GM20000 (cell line): ENCODE data around the gene OR51B4.

Source experiments
- DNase-seq: peaks from one replicate; pipeline ENCODE4 v3.0.0; 2012; ENCODE audit warnings: low spot score
- CTCF ChIP-seq: IDR thresholded peaks from 2 replicates; pipeline ENCODE4 v1.5.1; 2012; ENCODE audit warnings: mild to moderate bottlenecking, control low read depth; ENCODE audit errors: extremely low read depth, missing control alignments

Gene OR51B4

DNA sequence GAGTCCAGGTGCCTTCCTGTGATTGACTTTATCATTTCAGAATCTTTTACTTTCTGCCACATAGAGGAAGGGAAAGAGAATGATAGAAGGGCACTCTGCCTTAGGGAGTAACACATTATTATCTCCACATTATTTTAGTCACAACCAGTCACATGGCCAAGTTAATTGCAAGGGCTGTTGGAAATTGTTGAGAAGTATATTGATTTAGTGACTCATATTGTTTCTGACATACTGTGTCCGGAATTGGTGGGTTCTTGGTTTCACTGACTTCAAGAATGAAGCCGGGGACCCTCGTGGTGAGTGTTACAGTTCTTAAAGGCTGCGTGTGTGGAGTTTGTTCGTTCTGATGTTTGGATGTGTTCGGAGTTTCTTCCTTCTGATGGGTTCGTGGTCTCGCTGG, 8.7 kb downstream of the OR51B4 start:
- no peak for DNase-seq
- TF ChIP-seq CTCF: no peak

- TF ChIP-seq CTCF: peak; percentile 50
- peak; percentile 65 for DNase-seq
Measured at GRCh38 chr11:5291207-5291838, 10.4 kb downstream of the OR51B4 start.

GRCh38 chr11:5290106-5290505, 11.6 kb downstream of the OR51B4 start:
- TF ChIP-seq CTCF: no peak
- DNase-seq: no peak

GRCh38 chr11:5289696-5290095, 12.1 kb downstream of the OR51B4 start:
- no peak for TF ChIP-seq CTCF
- no peak for DNase-seq

DNA sequence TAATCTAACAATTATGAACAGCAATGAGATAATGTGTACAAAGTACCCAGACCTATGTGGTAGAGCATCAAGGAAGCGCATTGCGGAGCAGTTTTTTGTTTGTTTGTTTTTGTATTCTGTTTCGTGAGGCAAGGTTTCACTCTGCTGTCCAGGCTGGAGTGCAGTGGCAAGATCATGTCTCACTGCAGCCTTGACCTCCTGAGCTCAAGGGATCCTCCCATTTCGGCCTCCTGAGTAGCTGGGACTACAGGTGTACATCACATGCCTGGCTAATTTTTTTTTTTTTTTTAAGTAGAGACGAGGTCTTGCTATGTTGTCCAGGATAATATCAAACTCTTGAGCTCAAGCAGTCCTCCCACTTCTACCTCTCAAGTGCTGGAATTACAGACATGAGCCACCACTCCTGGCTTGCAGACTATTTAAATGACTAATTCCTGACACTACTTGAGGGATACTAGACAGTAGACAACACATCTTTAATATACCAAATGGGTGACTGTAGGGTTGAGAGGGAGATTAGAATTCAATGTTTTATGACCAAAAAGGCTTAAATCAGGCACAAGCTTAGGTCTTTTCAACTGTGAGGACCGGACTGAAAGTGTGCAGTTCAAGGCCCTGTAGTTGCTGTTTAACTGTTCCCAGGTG, 12.7 kb downstream of the OR51B4 start:
- no peak for TF ChIP-seq CTCF
- DNase-seq: no peak

- no peak for TF ChIP-seq CTCF
- no peak for DNase-seq
Measured at GRCh38 chr11:5288108-5288905, 13.4 kb downstream of the OR51B4 start.

- TF ChIP-seq CTCF: no peak
- DNase-seq: no peak
Measured at GRCh38 chr11:5286901-5287300, 14.8 kb downstream of the OR51B4 start.
